D721Med (cell line): ENCODE data around the gene CCSER2.
"Not testable (repeated sequence)": the region's sequence is repeated elsewhere in the genome, so short reads cannot be mapped to it uniquely, and the experiment has no call there.

Experiments
- DNase-seq: peaks from one replicate; pipeline ENCODE4 v3.0.0; 2011; ENCODE audit warnings: low spot score; ENCODE audit not compliant: insufficient read length
- FAIRE-seq: peaks from 2 replicates; lab custom pipeline; 2011; peaks lifted over from hg19 to GRCh38; lab: Jason Lieb, UNC
- TF ChIP-seq, protein P1 (sequence below): IDR thresholded peaks from 2 replicates; pipeline ENCODE4 v1.5.1; 2012; ENCODE audit warnings: mild to moderate bottlenecking, control low read depth; ENCODE audit not compliant: insufficient read depth; ENCODE audit errors: missing control alignments

CCSER2 gene

DNA sequence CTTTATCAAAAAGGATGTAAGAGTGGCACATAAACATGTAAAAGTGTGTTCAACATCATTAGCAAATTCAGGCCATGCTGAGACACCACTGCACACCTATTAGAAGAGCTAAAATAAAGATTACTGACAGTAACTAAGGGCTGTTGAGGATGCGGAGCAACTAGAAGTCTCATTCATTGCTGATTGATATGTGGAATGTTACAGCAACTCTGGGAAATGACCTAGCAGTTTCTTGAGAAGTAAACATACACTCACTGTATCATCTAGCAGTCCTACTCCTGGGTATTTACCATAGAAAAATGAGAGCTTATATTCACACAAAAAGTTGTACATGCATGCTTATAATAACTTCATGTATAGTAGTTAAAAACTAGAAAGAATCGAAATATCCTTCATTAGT is 77.3 kb downstream of the CCSER2 start:
- FAIRE-seq = no peak
- no peak for DNase-seq
- TF ChIP-seq, protein P1, sequence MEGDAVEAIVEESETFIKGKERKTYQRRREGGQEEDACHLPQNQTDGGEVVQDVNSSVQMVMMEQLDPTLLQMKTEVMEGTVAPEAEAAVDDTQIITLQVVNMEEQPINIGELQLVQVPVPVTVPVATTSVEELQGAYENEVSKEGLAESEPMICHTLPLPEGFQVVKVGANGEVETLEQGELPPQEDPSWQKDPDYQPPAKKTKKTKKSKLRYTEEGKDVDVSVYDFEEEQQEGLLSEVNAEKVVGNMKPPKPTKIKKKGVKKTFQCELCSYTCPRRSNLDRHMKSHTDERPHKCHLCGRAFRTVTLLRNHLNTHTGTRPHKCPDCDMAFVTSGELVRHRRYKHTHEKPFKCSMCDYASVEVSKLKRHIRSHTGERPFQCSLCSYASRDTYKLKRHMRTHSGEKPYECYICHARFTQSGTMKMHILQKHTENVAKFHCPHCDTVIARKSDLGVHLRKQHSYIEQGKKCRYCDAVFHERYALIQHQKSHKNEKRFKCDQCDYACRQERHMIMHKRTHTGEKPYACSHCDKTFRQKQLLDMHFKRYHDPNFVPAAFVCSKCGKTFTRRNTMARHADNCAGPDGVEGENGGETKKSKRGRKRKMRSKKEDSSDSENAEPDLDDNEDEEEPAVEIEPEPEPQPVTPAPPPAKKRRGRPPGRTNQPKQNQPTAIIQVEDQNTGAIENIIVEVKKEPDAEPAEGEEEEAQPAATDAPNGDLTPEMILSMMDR = no peak

DNA sequence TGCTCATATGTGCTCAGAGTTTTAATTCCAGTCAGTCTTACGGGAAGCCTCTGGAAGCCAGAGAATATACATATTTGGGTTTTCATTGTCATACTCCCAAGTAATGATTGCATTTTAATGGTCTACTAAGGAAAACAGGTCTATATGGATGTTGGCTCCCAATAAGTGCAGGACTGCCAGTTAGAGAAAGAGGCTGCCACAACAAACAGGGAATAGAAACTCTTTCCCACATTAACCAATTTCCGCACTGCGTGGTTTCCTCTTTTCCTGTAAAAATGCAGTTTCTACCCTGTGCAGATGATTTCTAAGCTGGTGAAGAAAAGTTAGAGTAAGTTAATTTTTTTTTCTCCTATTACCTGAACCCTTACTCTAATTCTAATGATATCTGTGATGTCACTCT is 78.2 kb downstream of the CCSER2 start:
- FAIRE-seq = no peak
- no peak for DNase-seq
- TF ChIP-seq, protein P1 = no peak

DNA sequence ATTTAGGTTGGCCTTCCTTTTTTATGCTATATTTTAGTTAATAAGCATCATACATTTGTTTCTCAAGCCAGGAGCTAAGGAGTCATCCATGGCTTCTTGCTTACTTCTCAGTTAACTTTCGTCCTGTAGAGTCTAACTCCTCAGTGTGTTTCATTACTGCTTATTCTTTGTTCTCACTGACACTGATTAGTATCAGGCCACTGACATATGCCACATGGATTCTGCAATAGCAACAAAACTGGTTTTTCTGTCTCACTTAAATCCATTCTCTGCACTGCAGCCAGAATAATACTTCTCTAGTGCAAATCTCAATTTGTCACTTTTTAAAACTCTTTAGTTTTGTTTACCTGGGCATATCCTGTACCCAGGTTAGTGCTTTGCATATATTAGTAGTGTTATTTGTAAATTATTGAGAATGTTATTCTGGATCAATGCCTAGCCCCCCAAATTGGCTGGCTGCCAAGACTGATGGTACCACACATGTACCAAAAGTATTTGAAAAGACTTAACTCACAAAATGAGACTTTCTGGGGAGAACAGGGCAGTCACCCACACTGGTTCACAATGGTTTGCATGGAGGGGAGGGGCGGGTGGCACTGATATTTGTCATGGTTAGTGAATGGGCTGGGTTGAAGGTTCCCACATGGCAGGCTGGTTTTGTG is 79.1 kb downstream of the CCSER2 start:
- TF ChIP-seq, protein P1 = no peak
- DNase-seq = no peak
- FAIRE-seq = no peak

DNA sequence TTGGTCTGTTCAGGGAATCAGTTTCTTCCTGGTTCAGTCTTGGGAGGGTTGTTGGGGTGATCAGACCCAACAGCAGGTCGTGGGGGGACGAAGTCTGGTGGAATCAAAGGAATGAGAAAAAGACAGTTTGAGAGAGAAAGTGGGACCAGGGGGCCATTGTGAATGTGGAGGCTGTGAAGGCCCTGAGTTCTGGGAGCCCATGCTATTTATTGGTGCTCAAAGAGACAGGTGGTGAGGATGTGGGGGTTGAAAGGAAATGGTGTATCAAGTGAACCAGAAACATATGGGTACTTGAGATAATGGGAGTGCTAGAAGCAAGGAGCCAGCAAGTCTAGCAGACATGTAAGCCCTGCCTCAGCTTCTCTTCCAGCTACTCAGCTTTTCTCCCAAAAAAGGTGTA is 84.1 kb downstream of the CCSER2 start:
- TF ChIP-seq, protein P1 = no peak
- DNase-seq (no peak), FAIRE-seq (no peak)

DNA sequence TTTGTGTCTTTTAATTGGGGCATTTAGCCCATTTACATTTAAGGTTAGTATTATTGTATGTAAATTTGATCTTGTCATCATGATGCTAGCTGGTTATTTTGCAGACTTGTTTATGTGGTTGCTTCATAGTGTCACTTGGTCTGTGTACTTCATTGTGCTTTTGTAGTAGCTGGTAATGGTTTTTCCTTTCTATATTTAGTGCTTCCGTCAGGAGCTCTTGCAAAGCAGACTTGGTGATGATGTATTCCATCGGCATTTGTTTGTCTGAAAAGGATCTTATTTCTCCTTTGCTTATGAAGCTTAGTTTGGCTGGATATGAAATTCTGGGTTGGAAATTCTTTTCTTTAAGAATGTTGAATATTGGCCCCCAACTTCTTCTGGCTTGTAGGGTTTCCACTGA is 85.7 kb downstream of the CCSER2 start:
- not testable (repeated sequence) for FAIRE-seq, DNase-seq

DNA sequence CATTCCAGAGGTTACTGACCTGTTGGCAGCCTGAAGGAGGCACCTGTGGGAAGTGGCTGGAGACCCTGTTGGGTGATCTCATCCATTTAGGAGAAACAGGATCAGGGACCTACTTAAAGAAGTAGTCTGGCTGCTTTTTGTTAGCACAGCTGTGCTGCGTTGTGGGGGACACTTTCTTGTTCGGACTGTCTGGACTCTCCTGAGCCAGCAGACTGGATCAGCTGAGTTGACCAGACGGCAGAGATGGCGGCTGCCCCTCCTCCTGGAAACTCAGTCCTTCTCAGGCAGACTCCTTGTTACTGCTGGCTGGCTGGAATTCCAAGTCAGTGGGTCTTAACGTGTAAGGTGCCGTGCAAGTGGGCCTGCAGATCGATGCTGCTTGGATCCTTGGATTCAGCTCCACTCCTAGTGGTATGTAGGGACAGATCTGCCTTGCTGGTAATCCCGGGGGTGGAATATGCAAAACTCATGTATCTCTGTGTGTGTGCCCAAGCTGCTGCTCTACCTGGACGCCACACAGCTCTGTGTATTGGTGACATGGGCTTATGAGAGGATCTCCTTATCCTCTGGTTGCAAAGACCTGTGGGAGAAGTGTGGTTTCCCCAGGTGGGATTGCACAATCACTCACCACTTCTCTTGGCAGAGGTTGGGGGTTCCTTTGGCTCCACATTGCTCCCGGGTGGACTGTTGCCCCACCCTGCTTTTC is 87.3 kb downstream of the CCSER2 start:
- TF ChIP-seq, protein P1 = no peak
- DNase-seq (no peak), FAIRE-seq (no peak)

DNA sequence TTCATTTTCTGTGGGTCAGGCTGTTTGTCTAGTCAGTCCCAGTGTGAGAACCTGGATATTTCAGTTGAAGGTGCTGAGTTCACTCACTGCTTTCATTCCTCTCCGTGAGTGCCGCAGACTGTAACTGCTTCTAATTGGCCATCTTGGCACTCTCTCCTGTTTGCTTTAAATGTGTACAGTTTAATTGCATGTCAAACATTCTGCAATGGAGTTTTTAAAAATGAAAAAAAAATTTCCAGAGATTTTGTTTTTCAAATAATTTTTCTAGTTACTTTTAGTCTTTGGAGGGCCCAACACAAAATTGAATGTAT is 87.8 kb downstream of the CCSER2 start:
- TF ChIP-seq, protein P1 = no peak
- FAIRE-seq = no peak
- DNase-seq = no peak

DNA sequence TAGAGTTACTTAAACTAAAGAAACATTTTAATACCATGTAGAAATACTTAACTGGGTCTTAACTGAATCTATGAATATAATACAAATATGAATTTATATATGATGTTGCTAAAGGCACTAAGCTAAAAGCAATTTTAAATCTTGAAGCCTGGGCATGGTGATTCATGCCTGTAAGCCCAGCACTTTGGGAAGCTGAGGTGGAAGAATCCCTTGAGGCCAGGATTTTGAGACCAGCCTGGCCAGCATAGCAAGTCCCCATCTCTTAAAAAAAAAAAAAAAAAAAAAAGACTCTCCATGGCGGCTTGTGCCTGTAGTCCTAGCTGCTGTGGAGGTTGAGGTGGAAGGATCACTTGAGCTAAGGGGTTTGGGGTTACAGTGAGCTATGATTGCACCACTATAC is 95.3 kb downstream of the CCSER2 start:
- FAIRE-seq (no peak), DNase-seq (no peak)
- TF ChIP-seq, protein P1 = no peak
